Measurements from ENCODE around the gene MS4A4A. TPM values are rescaled to one million over a fixed set of nuclear protein-coding genes. Genes with fewer than 3 reads are reported as not detected.

The MS4A4A gene
- polyA plus RNA-seq, 1 donor = 3.3 TPM

DNA sequence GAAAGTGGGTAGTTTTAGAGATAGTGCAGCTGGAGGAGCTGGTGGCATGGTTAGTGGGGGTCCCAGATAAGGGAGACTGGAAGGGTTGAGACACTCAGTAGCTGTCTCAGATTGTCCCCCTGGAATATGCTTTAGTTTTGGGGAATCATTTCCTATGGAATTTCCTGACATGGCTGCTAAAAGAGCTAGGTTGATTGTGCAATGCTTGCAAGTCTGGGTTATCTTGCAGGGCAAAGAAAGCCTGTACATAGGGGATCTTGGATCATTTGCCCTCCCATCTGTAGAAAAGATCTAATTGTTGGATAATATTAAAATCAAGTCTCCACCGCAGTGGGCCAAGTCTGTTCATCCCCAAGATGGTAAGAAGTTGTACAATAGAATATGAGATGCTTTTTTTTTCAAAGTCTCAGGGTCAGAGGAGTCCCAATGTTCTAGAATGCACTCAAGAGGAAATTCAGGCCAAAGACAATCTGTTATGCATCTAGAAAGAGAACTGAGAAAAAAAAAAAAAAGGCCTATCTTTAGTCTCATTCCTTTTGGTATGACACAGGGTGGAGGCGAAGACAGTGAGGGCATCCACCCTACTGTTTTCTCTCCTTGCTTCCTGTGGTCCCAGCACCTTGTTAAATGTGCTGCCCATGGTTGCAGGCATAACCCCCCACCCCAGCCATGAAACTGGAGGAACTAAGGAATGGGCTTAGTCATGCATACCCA, 66.8 kb downstream of the MS4A4A start:
- no peak for DNase-seq

DNA sequence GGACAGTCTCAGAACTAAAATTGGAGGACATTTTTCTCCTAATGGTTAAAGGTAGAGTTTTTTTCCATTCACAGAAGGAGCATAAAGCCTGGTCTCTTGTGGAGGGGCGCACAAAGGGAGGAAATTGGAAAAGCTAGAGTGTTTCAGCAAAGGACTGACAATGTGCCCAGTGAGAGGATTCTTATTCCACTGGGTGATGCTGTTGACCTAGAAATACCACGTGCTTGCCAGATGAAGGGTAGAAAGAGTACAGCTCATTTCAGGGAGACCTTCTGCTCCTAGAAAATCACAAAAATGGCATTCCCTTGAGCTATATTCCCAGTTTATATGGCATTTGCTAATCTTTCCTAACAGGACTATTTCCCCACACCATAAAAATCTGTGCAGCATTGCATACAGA, 67.7 kb downstream of the MS4A4A start:
- no peak for DNase-seq

DNA sequence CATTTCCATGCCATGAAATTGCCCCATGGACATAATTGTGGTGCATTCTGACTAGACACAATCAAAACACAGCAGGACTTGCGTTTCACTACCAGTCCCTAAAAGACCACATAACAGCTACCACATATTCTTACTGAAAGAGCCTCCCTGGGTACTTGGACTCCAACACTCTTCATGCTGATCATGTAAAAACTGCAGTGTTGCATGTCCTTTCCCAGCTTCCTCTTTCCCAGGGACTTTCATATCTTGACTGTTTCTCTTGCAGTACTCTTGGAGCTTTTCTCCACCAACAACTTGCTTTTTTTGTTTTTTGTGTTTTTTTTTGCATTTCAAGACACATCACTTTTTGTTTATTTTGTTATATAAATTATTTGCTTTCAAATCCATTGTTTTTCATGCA, 69.5 kb downstream of the MS4A4A start:
- no peak for DNase-seq

DNA sequence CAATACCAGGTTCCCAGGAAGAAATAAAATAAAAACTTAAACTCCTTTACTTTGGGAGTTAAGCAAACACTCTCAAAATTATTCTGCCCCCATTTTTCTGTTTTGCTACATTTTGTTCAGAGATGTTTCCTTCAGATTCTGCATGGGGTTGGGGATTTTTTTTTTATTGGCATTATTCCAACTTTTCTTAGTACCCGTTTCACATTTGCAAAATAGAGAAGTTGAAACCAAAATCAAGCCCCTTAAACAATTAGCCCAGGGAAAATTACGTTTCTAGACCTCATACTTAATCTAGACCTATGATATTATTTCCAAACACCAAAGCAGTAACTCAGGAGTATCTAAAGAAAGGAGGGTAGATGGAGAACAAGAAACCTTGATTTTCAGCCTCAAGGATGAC, 77.3 kb downstream of the MS4A4A start:
- no peak for DNase-seq

Other genes starting within 250 kb of the MS4A4A start
- gene OOSP2, start 240.3 kb upstream of the MS4A4A start, polyA plus RNA-seq (ENCODE audit: insufficient read length) = not detected
- gene MS4A3, start 224.0 kb upstream of the MS4A4A start, polyA plus RNA-seq (ENCODE audit: insufficient read length) = 0.52 TPM
- gene MS4A2, start 192.0 kb upstream of the MS4A4A start, polyA plus RNA-seq (ENCODE audit: insufficient read length) = 0.07 TPM
- 14.2 TPM for gene MS4A6A, start 97.6 kb upstream of the MS4A4A start, polyA plus RNA-seq (ENCODE audit: insufficient read length)
- 0.76 TPM for gene MS4A4E, start 37.5 kb upstream of the MS4A4A start, polyA plus RNA-seq (ENCODE audit: insufficient read length)
- gene MS4A6E, start 46.6 kb downstream of the MS4A4A start, polyA plus RNA-seq (ENCODE audit: insufficient read length) = not detected
- 5.7 TPM for gene MS4A7, start 97.9 kb downstream of the MS4A4A start, polyA plus RNA-seq (ENCODE audit: insufficient read length)
- 0.62 TPM for gene MS4A14, start 115.8 kb downstream of the MS4A4A start, polyA plus RNA-seq (ENCODE audit: insufficient read length)
- gene MS4A5, start 148.9 kb downstream of the MS4A4A start, polyA plus RNA-seq (ENCODE audit: insufficient read length) = not detected
- gene MS4A1, start 175.2 kb downstream of the MS4A4A start, polyA plus RNA-seq (ENCODE audit: insufficient read length) = 0.12 TPM
- not detected for gene MS4A12, start 212.1 kb downstream of the MS4A4A start, polyA plus RNA-seq (ENCODE audit: insufficient read length)
- not detected for gene MS4A13, start 234.7 kb downstream of the MS4A4A start, polyA plus RNA-seq (ENCODE audit: insufficient read length)